HG03064 (cell line): ENCODE measurements around the gene KCNC4.

ENCODE experiments used
- ATAC-seq: cut with Tn5 transposase; IDR thresholded peaks from one replicate; pipeline ENCODE4 v1.9.1; 2021; ENCODE audit warnings: low read depth; ENCODE audit not compliant: unreplicated experiment

KCNC4 gene

GRCh38 chr1:110187139-110187890, 22.8 kb upstream of the KCNC4 start:
- no peak for ATAC-seq

GRCh38 chr1:110188035-110188618, 22.0 kb upstream of the KCNC4 start:
- no peak for ATAC-seq

- ATAC-seq = no peak
Measured at GRCh38 chr1:110189181-110189580, 20.9 kb upstream of the KCNC4 start.

- no peak for ATAC-seq
Measured at GRCh38 chr1:110190282-110190929, 19.7 kb upstream of the KCNC4 start.

GRCh38 chr1:110192541-110192940, 17.6 kb upstream of the KCNC4 start:
- ATAC-seq = no peak

GRCh38 chr1:110195196-110195595, 14.9 kb upstream of the KCNC4 start:
- no peak for ATAC-seq

GRCh38 chr1:110196917-110197765, 13.0 kb upstream of the KCNC4 start:
- ATAC-seq = no peak

- no peak for ATAC-seq
Measured at GRCh38 chr1:110197905-110198629, 12.0 kb upstream of the KCNC4 start.

- ATAC-seq = no peak
Measured at GRCh38 chr1:110198746-110199145, 11.4 kb upstream of the KCNC4 start.

- no peak for ATAC-seq
Measured at GRCh38 chr1:110200190-110200589, 9.9 kb upstream of the KCNC4 start.

GRCh38 chr1:110200666-110201065, 9.4 kb upstream of the KCNC4 start:
- no peak for ATAC-seq

- no peak for ATAC-seq
Measured at GRCh38 chr1:110201157-110201825, 8.8 kb upstream of the KCNC4 start.

- no peak for ATAC-seq
Measured at GRCh38 chr1:110203021-110203661, 7.0 kb upstream of the KCNC4 start.

GRCh38 chr1:110205156-110205555, 5.0 kb upstream of the KCNC4 start:
- no peak for ATAC-seq

- ATAC-seq = no peak
Measured at GRCh38 chr1:110205591-110206155, 4.4 kb upstream of the KCNC4 start.

- no peak for ATAC-seq
Measured at GRCh38 chr1:110206261-110206920, 3.7 kb upstream of the KCNC4 start.

- ATAC-seq = no peak
Measured at GRCh38 chr1:110207831-110208230, 2.3 kb upstream of the KCNC4 start.

- ATAC-seq = no peak
Measured at GRCh38 chr1:110208916-110209645, 1.0 kb upstream of the KCNC4 start.
